Suppressor macrophage (primary cell): ENCODE measurements around the gene GNB1.
"Not testable (repeated sequence)": the region's sequence is repeated elsewhere in the genome, so short reads cannot be mapped to it uniquely, and the experiment has no call there.

Experiments used
- DNase-seq, 4 experiments: peaks; one replicate each; pipeline ENCODE4 v3.0.0-alpha.2; 2020 to 2022

Gene GNB1

GRCh38 chr1:1858382-1859086, 32.4 kb downstream of the GNB1 start:
- peak; percentile 80 to 90 (median 85) for DNase-seq

- DNase-seq: peak; percentile 49 to 69 (median 59)
Observed at GRCh38 chr1:1857096-1857703, 33.7 kb downstream of the GNB1 start.

- DNase-seq: not testable (repeated sequence)
Observed at GRCh38 chr1:1856161-1856560, 34.7 kb downstream of the GNB1 start.

GRCh38 chr1:1853593-1854257, 37.2 kb downstream of the GNB1 start:
- no peak for DNase-seq

GRCh38 chr1:1852619-1853414, 38.1 kb downstream of the GNB1 start:
- no peak for DNase-seq

GRCh38 chr1:1847890-1848289, 43.0 kb downstream of the GNB1 start:
- DNase-seq: no peak

GRCh38 chr1:1847061-1847850, 43.6 kb downstream of the GNB1 start:
- no peak for DNase-seq

- no peak for DNase-seq
Observed at GRCh38 chr1:1846386-1846918, 44.4 kb downstream of the GNB1 start.

GRCh38 chr1:1842360-1843146, 48.3 kb downstream of the GNB1 start:
- no peak for DNase-seq

- peak in 3 of 4 experiments; percentile 19 to 52 (median 52) for DNase-seq
Observed at GRCh38 chr1:1841575-1841995, 49.3 kb downstream of the GNB1 start.

GRCh38 chr1:1839311-1839965, 51.4 kb downstream of the GNB1 start:
- DNase-seq: no peak

GRCh38 chr1:1836119-1836518, 54.8 kb downstream of the GNB1 start:
- no peak for DNase-seq

GRCh38 chr1:1835546-1835945, 55.3 kb downstream of the GNB1 start:
- DNase-seq: no peak

- DNase-seq: no peak
Observed at GRCh38 chr1:1833916-1834325, 57.0 kb downstream of the GNB1 start.

GRCh38 chr1:1833456-1833855, 57.4 kb downstream of the GNB1 start:
- DNase-seq: no peak

- DNase-seq: no peak
Observed at GRCh38 chr1:1832820-1833219, 58.1 kb downstream of the GNB1 start.

- no peak for DNase-seq
Observed at GRCh38 chr1:1832166-1832565, 58.7 kb downstream of the GNB1 start.

- no peak for DNase-seq
Observed at GRCh38 chr1:1827089-1827848, 63.6 kb downstream of the GNB1 start.

GRCh38 chr1:1826356-1827088, 64.4 kb downstream of the GNB1 start:
- DNase-seq: no peak
